CD4-positive, alpha-beta T cell (primary cell): Measurements from ENCODE around the gene TYMS. TPM values are rescaled to one million over a fixed set of nuclear protein-coding genes. Genes with fewer than 3 reads are reported as not detected.

Experiments used
- ATAC-seq: fragments of 200-7000 bp; cut with Tn5 transposase; one replicate; pipeline ENCODE4 v1.10.0; 2022; ENCODE audit warnings: mild to moderate bottlenecking; ENCODE audit not compliant: poor library complexity
- CTCF ChIA-PET: fragments of 350-600 bp; sonication (Branson Sonifier 250); formaldehyde crosslinking; loops from one replicate; lab custom pipeline; 2021; ENCODE audit warnings: antibody characterized with exemption, inconsistent platforms; lab: Charles Lee
- POLR2A ChIA-PET: fragments of 350-600 bp; sonication (Branson Sonifier 250); formaldehyde crosslinking; loops from one replicate; lab custom pipeline; 2021; ENCODE audit warnings: antibody characterized with exemption, inconsistent platforms; lab: Charles Lee
- DNase-seq, 14 experiments: peaks; one replicate each; pipeline ENCODE4 v3.0.0-alpha.2; 2013 to 2020; ENCODE audit warnings: mixed read lengths in 2 of 14
- H3K27ac ChIP-seq, 2 donors: one replicate each; pipeline versions ENCODE4 v1.5.1 to v1.7.0; 2013; ENCODE audit warnings: low read length in 2 of 2, low read depth in 1 of 2, mild to moderate bottlenecking in 1 of 2
- H3K27me3 ChIP-seq, 2 experiments: 1 replicate in 1 of 2; 2 replicates in 1 of 2; pipeline versions ENCODE4 v1.6.1 to v1.7.0; 2013; ENCODE audit warnings: low read length in 2 of 2, control low read depth in 1 of 2, mild to moderate bottlenecking in 1 of 2, moderate library complexity in 1 of 2; ENCODE audit not compliant: insufficient read depth in 2 of 2, control insufficient read depth in 1 of 2
- H3K36me3 ChIP-seq: one replicate; pipeline ENCODE4 v1.6.1; 2013; ENCODE audit warnings: low read length, control low read depth; ENCODE audit not compliant: insufficient read depth
- H3K4me1 ChIP-seq: one replicate; pipeline ENCODE4 v1.6.1; 2013; ENCODE audit warnings: low read length, control low read depth; ENCODE audit not compliant: insufficient read depth
- H3K4me3 ChIP-seq: one replicate; pipeline ENCODE4 v1.5.1; 2013; ENCODE audit warnings: mild to moderate bottlenecking, low read length, moderate library complexity
- H3K9me3 ChIP-seq, 2 experiments: 1 replicate in 1 of 2; 2 replicates in 1 of 2; pipeline versions ENCODE4 v1.6.1 to v1.7.0; 2013; ENCODE audit warnings: low read length in 2 of 2, mild to moderate bottlenecking in 2 of 2, control low read depth in 1 of 2, moderate library complexity in 1 of 2; ENCODE audit not compliant: control insufficient read depth in 1 of 2, insufficient read depth in 1 of 2
- H3K27ac Mint-ChIP-seq: one replicate; pipeline ENCODE4 v1.8.0; 2020; ENCODE audit warnings: mixed read lengths
- H3K27me3 Mint-ChIP-seq: one replicate; pipeline ENCODE4 v1.8.0; 2021; ENCODE audit warnings: mixed read lengths
- H3K36me3 Mint-ChIP-seq: one replicate; pipeline ENCODE4 v1.8.0; 2021; ENCODE audit warnings: low read depth, mixed read lengths
- H3K4me1 Mint-ChIP-seq: one replicate; pipeline ENCODE4 v1.8.0; 2021; ENCODE audit warnings: low read depth, mixed read lengths
- H3K4me3 Mint-ChIP-seq: one replicate; pipeline ENCODE4 v1.8.0; 2020; ENCODE audit warnings: mild to moderate bottlenecking, mixed read lengths
- H3K9me3 Mint-ChIP-seq: one replicate; pipeline ENCODE4 v1.8.0; 2020; ENCODE audit warnings: mixed read lengths
- intact Hi-C, 2 experiments: fragments of 100-400 bp; cut with DNase I in 1 of 2; cut with micrococcal nuclease in 1 of 2; formaldehyde crosslinking; loops; one replicate each; pipeline versions ENCODE4 v1.15.1 to v1.9.0; 2023 to 2025; cut with DNase I, micrococcal nuclease
- total RNA-seq, 174 experiments: library from RNA in 2 of 174; stranded (reverse) in 2 of 174; gene quantifications; one replicate each; pipeline ENCODE4 v1.2.3 and lab custom pipeline; 2021 to 2026
- TF ChIP-seq, protein P1 (sequence below): fragments of 200-600 bp; IDR thresholded peaks from one replicate; pipeline ENCODE4 v1.8.0; 2022; ENCODE audit warnings: antibody characterized with exemption, mild to moderate bottlenecking

The TYMS gene
- total RNA-seq, 2 experiments from 2014 or later, result 1.1 to 1.5 TPM

- TF ChIP-seq, protein P1, sequence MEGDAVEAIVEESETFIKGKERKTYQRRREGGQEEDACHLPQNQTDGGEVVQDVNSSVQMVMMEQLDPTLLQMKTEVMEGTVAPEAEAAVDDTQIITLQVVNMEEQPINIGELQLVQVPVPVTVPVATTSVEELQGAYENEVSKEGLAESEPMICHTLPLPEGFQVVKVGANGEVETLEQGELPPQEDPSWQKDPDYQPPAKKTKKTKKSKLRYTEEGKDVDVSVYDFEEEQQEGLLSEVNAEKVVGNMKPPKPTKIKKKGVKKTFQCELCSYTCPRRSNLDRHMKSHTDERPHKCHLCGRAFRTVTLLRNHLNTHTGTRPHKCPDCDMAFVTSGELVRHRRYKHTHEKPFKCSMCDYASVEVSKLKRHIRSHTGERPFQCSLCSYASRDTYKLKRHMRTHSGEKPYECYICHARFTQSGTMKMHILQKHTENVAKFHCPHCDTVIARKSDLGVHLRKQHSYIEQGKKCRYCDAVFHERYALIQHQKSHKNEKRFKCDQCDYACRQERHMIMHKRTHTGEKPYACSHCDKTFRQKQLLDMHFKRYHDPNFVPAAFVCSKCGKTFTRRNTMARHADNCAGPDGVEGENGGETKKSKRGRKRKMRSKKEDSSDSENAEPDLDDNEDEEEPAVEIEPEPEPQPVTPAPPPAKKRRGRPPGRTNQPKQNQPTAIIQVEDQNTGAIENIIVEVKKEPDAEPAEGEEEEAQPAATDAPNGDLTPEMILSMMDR, result no peak
- POLR2A ChIA-PET, result interaction anchor here (1.7 kb wide), 2 partner anchors 10 to 130 kb away, joined by 4 to 5 read pairs; no protein-coding TSS in a partner anchor
- intact Hi-C loops, result loop anchor here in 1 of 2 experiments (1.0 kb wide), 1 partner anchor 130 kb away; no protein-coding TSS in a partner anchor
- Mint-ChIP-seq H3K4me3 (no peak overlapping the region), H3K9me3 (no peaks in the 10 kb centered on the region), H3K36me3 (peaks cover 57% of the 10 kb centered on the region), H3K27ac (no peak overlapping the region), H3K4me1 (peaks cover 11% of the 10 kb centered on the region), H3K27me3 (no peaks in the 10 kb centered on the region)
- no peaks in the 10 kb centered on the region for H3K9me3 ChIP-seq
- H3K36me3 ChIP-seq, result peaks cover 51% of the 10 kb centered on the region
- no peaks in the 10 kb centered on the region for H3K27me3 ChIP-seq
- no peak overlapping the region for H3K27ac ChIP-seq
- no peak overlapping the region for H3K4me3 ChIP-seq
- ATAC-seq (no peak), DNase-seq (no peak)
- H3K4me1 ChIP-seq, result peaks cover 16% of the 10 kb centered on the region
- CTCF ChIA-PET, result no interaction called here
Measured at GRCh38 chr18:682833-683232, 25.4 kb downstream of the TYMS start.

GRCh38 chr18:683531-683930 lies 26.1 kb downstream of the TYMS start:
- H3K27ac Mint-ChIP-seq, result no peak overlapping the region
- H3K4me1 Mint-ChIP-seq, result peaks cover 11% of the 10 kb centered on the region
- Histone ChIP-seq H3K4me1 (peaks cover 16% of the 10 kb centered on the region), H3K27me3 (no peaks in the 10 kb centered on the region), H3K36me3 (peaks cover 46% of the 10 kb centered on the region), H3K4me3 (no peak overlapping the region), H3K27ac (no peak overlapping the region), H3K9me3 (no peaks in the 10 kb centered on the region)
- ATAC-seq, result no peak
- CTCF ChIA-PET, result no interaction called here
- no peaks in the 10 kb centered on the region for H3K27me3 Mint-ChIP-seq
- DNase-seq, result no peak
- H3K4me3 Mint-ChIP-seq, result no peak overlapping the region
- no peaks in the 10 kb centered on the region for H3K9me3 Mint-ChIP-seq
- POLR2A ChIA-PET, result interaction anchor here (1.7 kb wide), 1 partner anchor 9 kb away, joined by 5 read pairs; no protein-coding TSS in a partner anchor
- intact Hi-C loops, result no loop called here
- H3K36me3 Mint-ChIP-seq, result peaks cover 50% of the 10 kb centered on the region
- TF ChIP-seq, protein P1, result no peak

DNA sequence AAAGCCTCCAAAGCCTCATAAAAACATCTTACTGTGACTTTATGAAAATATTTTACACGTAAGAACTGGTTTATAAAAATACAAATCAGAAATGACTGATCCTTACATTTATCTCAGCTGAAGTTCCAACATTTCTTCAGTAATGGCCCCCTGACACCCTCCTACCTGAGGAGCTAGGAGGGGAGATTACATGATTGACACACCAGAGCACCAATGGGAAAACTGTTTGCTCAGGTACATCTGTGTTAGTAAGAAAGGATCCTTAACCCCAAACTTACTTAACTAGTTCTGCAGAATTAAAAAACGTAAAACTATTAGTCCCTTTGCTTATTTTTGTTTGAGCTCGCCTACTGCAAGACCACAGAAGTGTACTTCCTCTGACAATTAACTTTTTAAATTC lies 28.0 kb downstream of the TYMS start:
- no peak for ATAC-seq
- Mint-ChIP-seq H3K4me1 (peaks cover 11% of the 10 kb centered on the region), H3K27ac (no peak overlapping the region)

More for the DNA sequence above, 28.0 kb downstream of the TYMS start:
- Histone ChIP-seq H3K27ac (no peak overlapping the region), H3K27me3 (no peaks in the 10 kb centered on the region), H3K4me3 (no peak overlapping the region), H3K36me3 (peaks cover 34% of the 10 kb centered on the region), H3K9me3 (no peaks in the 10 kb centered on the region), H3K4me1 (peaks cover 16% of the 10 kb centered on the region)
- TF ChIP-seq, protein P1, result no peak
- ChIA-PET POLR2A (no interaction called here), CTCF (no interaction called here)
- intact Hi-C loops, result no loop called here
- no peak for DNase-seq
- peaks cover 42% of the 10 kb centered on the region for H3K36me3 Mint-ChIP-seq
- H3K4me3 Mint-ChIP-seq, result no peak overlapping the region
- no peaks in the 10 kb centered on the region for H3K9me3 Mint-ChIP-seq
- no peaks in the 10 kb centered on the region for H3K27me3 Mint-ChIP-seq
